Ishikawa (cell line): Measurements from ENCODE around the gene BRAT1.

Experiments
- CEBPB ChIP-seq: IDR thresholded peaks from 2 replicates; pipeline ENCODE4 v1.6.1; 2012
- CREB1 ChIP-seq: IDR thresholded peaks from 2 replicates; pipeline ENCODE4 v1.6.1; 2012; ENCODE audit warnings: low read depth
- EGR1 ChIP-seq: IDR thresholded peaks from 2 replicates; pipeline ENCODE4 v1.6.1; 2012
- EP300 ChIP-seq: IDR thresholded peaks from 2 replicates; pipeline ENCODE4 v1.6.1; 2012; ENCODE audit warnings: borderline replicate concordance
- FOXM1 ChIP-seq: IDR thresholded peaks from 2 replicates; pipeline ENCODE4 v1.6.1; 2012; ENCODE audit warnings: low read depth, borderline replicate concordance
- NFIC ChIP-seq: IDR thresholded peaks from 2 replicates; pipeline ENCODE4 v1.6.1; 2012
- RAD21 ChIP-seq: IDR thresholded peaks from 2 replicates; pipeline ENCODE4 v1.6.1; 2012; ENCODE audit warnings: low read depth
- TAF1 ChIP-seq: IDR thresholded peaks from 2 replicates; pipeline ENCODE4 v1.6.1; 2012; ENCODE audit warnings: low read depth, mild to moderate bottlenecking
- TCF12 ChIP-seq: IDR thresholded peaks from 2 replicates; pipeline ENCODE4 v1.6.1; 2012; ENCODE audit warnings: low read depth
- TEAD4 ChIP-seq: IDR thresholded peaks from 2 replicates; pipeline ENCODE4 v1.6.1; 2012
- YY1 ChIP-seq: IDR thresholded peaks from 2 replicates; pipeline ENCODE4 v1.6.1; 2012; ENCODE audit warnings: low read depth
- ZBTB7A ChIP-seq: IDR thresholded peaks from 2 replicates; pipeline ENCODE4 v1.6.1; 2012; ENCODE audit warnings: low read depth
- TF ChIP-seq, protein P1 (sequence below): IDR thresholded peaks from 2 replicates; pipeline ENCODE4 v1.6.1; 2012
- TF ChIP-seq, protein P2 (sequence below): IDR thresholded peaks from 2 replicates; pipeline ENCODE4 v1.6.1; 2012; ENCODE audit warnings: low read depth, mild to moderate bottlenecking

GRCh38 chr7:2544541-2545188, 10.7 kb downstream of the BRAT1 start:
- TF ChIP-seq EGR1 (no peak), YY1 (no peak), EP300 (no peak), TAF1 (no peak), CEBPB (no peak), NFIC (no peak), RAD21 (no peak), ZBTB7A (no peak), TCF12 (no peak), TEAD4 (no peak), FOXM1 (no peak), CREB1 (no peak)
- TF ChIP-seq, protein P1, sequence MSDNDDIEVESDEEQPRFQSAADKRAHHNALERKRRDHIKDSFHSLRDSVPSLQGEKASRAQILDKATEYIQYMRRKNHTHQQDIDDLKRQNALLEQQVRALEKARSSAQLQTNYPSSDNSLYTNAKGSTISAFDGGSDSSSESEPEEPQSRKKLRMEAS, result no peak
- TF ChIP-seq, protein P2, sequence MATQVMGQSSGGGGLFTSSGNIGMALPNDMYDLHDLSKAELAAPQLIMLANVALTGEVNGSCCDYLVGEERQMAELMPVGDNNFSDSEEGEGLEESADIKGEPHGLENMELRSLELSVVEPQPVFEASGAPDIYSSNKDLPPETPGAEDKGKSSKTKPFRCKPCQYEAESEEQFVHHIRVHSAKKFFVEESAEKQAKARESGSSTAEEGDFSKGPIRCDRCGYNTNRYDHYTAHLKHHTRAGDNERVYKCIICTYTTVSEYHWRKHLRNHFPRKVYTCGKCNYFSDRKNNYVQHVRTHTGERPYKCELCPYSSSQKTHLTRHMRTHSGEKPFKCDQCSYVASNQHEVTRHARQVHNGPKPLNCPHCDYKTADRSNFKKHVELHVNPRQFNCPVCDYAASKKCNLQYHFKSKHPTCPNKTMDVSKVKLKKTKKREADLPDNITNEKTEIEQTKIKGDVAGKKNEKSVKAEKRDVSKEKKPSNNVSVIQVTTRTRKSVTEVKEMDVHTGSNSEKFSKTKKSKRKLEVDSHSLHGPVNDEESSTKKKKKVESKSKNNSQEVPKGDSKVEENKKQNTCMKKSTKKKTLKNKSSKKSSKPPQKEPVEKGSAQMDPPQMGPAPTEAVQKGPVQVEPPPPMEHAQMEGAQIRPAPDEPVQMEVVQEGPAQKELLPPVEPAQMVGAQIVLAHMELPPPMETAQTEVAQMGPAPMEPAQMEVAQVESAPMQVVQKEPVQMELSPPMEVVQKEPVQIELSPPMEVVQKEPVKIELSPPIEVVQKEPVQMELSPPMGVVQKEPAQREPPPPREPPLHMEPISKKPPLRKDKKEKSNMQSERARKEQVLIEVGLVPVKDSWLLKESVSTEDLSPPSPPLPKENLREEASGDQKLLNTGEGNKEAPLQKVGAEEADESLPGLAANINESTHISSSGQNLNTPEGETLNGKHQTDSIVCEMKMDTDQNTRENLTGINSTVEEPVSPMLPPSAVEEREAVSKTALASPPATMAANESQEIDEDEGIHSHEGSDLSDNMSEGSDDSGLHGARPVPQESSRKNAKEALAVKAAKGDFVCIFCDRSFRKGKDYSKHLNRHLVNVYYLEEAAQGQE, result no peak
